Sigmoid colon (tissue), 4 donors: Measurements from ENCODE around the gene BANF2.

ENCODE experiments used
- CTCF ChIP-seq, 4 experiments: fragments of 450-650 bp in 3 of 4; fragments of 200-600 bp in 1 of 4; IDR thresholded peaks; one replicate each; pipeline ENCODE4 v1.5.1; 2016 to 2019; ENCODE audit warnings: antibody characterized with exemption in 4 of 4, mild to moderate bottlenecking in 3 of 4, moderate library complexity in 2 of 4
- POLR2AphosphoS5 ChIP-seq, 4 donors: sonication (generic); formaldehyde crosslinking; IDR thresholded peaks; one replicate each; pipeline ENCODE4 v1.6.1; 2017; ENCODE audit warnings: antibody characterized with exemption in 4 of 4

- no peak for TF ChIP-seq CTCF (IDR thresholded peaks at IDR 0.05)
- TF ChIP-seq POLR2AphosphoS5 (IDR thresholded peaks at IDR 0.05): no peak
These were observed 57.7 kb downstream of the BANF2 start for GRCh38 chr20:17757496-17757895.
